ENCODE measurements around the gene CDK6. TPM values are rescaled to one million over a fixed set of nuclear protein-coding genes. Genes with fewer than 3 reads are reported as not detected.

Gene CDK6
- total and polyA plus RNA-seq, 2 experiments from 2014 or later, result 28.7 to 81.6 TPM

DNA sequence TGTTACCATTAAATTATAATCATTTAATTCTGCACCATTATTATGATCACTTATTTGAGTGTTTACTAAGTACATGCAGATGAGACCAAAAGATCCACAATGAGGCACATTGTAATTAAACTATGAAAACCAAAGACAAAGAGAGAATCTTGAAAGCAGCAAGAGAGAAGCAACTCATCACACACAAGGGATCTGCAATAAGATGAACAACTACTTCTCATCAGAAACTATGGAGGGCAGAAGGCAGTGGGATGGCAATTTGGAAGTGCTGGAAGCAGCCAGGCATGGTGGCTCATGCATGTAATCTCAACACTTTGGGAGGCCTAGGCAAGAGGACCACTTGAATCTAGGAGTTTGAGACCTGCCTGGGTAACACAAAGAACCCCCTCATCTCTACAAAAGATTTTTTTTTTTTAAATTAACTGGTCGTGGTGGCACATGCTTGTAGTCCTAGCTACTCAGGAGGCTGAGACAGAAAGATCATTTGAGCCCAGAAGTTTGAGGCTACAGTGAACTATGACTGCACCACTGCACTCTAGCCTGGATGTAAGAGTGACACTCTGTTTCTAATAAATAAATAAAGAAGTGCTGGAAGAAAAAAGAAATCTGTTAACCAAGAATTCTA is 47.7 kb downstream of the CDK6 start:
- TF ChIP-seq, protein P1, sequence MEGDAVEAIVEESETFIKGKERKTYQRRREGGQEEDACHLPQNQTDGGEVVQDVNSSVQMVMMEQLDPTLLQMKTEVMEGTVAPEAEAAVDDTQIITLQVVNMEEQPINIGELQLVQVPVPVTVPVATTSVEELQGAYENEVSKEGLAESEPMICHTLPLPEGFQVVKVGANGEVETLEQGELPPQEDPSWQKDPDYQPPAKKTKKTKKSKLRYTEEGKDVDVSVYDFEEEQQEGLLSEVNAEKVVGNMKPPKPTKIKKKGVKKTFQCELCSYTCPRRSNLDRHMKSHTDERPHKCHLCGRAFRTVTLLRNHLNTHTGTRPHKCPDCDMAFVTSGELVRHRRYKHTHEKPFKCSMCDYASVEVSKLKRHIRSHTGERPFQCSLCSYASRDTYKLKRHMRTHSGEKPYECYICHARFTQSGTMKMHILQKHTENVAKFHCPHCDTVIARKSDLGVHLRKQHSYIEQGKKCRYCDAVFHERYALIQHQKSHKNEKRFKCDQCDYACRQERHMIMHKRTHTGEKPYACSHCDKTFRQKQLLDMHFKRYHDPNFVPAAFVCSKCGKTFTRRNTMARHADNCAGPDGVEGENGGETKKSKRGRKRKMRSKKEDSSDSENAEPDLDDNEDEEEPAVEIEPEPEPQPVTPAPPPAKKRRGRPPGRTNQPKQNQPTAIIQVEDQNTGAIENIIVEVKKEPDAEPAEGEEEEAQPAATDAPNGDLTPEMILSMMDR (IDR thresholded peaks at IDR 0.05; ENCODE audit: low read depth, low read length), result no peak
- Histone ChIP-seq H3K36me3 (no peaks in the 10 kb centered on the region), H3K4me1 (ENCODE audit: low read depth) (peaks cover 13% of the 10 kb centered on the region)

DNA sequence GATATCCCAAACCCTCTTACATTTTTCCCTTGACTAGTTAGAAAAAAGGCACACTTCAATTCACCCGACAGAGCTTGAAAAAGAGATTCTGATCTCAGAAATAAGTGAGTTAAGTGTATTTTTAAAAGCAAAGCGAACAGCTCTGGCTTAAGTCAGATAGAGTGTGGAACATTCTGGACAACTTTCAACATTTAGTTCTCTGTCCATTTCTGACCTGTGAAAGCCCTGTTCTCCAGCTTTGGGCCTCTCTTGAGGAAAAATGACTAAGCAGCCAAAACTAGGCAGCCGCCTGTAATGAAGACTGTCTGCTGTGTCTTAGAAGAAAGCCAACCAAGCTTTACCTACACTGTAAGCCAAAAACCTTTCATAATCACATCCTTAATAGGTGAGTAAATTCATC is 50.5 kb downstream of the CDK6 start:
- DNase-seq (ENCODE audit: low read depth in 1 of 2, low spot score in 1 of 2), result peak in 1 of 2 donors; percentile 81
- peak overlapping the region; percentile 73 for H3K27ac ChIP-seq
- no peaks in the 10 kb centered on the region for H3K36me3 ChIP-seq
- H3K4me1 ChIP-seq (ENCODE audit: low read depth), result peaks cover 13% of the 10 kb centered on the region
- TF ChIP-seq, protein P1 (IDR thresholded peaks at IDR 0.05; ENCODE audit: low read depth, low read length), result no peak
- H3K4me3 ChIP-seq, result no peak overlapping the region
- H3K27me3 ChIP-seq, result no peaks in the 10 kb centered on the region
- H3K9me3 ChIP-seq (ENCODE audit: low read depth), result no peaks in the 10 kb centered on the region

More for the DNA sequence above, 47.7 kb downstream of the CDK6 start:
- no peak for DNase-seq (ENCODE audit: low read depth in 1 of 2, low spot score in 1 of 2)
- Histone ChIP-seq H3K9me3 (ENCODE audit: low read depth) (no peaks in the 10 kb centered on the region), H3K4me3 (no peak overlapping the region), H3K27me3 (no peaks in the 10 kb centered on the region), H3K27ac (no peak overlapping the region)

DNA sequence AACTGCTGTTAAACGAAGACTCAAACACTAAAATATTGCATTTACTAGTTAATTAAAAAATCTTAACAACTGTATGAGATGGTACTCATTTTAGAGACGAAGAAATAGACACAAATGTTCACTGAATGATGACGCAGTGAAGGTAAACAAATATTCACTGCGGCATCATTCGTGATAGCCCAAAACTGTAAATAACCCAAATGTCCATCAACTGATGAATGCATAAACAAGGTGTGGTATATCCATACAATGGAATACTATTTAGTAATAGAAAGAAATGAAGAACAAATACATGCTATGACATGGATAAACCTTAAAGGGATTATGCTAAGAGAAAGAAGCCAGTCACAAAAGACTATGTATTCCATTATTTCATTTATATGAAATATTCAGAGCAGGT is 51.4 kb downstream of the CDK6 start:
- TF ChIP-seq, protein P1 (IDR thresholded peaks at IDR 0.05; ENCODE audit: low read depth, low read length), result no peak
- no peaks in the 10 kb centered on the region for H3K9me3 ChIP-seq (ENCODE audit: low read depth)
- no peak for DNase-seq (ENCODE audit: low read depth in 1 of 2, low spot score in 1 of 2)
- no peak overlapping the region for H3K27ac ChIP-seq
- H3K36me3 ChIP-seq, result no peaks in the 10 kb centered on the region
- peaks cover 13% of the 10 kb centered on the region for H3K4me1 ChIP-seq (ENCODE audit: low read depth)
- no peak overlapping the region for H3K4me3 ChIP-seq
- H3K27me3 ChIP-seq, result no peaks in the 10 kb centered on the region

DNA sequence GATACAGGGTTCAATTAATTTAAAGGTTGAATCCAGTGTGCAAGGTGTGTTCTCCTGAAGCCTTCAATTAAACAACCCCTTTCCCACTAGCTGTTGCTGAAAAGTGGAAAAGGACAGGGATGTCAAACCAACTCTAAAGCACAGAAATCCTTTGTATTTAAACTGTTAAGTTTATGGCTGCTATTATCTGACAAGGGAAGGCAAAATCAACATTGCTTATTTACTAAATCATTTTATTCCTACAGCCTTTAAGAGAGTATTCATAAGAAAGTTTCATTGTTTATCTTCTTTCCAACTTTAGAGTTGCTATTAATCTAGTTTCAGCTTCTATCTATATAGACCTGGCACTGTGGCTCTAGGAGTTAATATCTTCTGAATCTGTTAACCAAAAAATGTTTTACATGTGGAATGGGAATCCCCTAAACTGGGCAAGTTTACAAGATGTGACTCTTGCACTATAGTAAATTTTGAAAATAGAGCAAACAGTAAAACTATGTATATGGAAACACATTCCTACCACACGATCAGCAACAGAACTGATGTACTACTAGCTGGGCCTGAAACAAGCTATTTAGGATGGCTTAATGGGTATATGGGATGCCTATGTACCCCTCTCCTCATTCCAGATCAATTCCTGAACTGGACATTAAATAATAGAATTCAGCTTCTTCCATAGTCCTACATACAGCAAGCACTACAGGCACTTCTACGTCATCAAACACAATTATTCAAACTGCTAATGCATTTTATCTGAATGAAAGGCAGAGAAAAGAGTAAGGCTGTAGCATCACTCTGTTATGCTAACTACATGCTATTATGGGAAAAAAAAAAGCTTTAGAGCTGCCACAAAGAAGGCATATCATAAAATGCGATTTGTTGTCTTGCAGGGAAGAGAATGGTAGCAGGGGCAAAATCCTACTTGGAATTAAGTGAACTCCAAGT is 52.8 kb downstream of the CDK6 start:
- Histone ChIP-seq H3K36me3 (no peaks in the 10 kb centered on the region), H3K4me1 (ENCODE audit: low read depth) (peaks cover 13% of the 10 kb centered on the region), H3K27me3 (no peaks in the 10 kb centered on the region), H3K27ac (no peak overlapping the region), H3K4me3 (no peak overlapping the region), H3K9me3 (ENCODE audit: low read depth) (no peaks in the 10 kb centered on the region)
- no peak for DNase-seq (ENCODE audit: low read depth in 1 of 2, low spot score in 1 of 2)
- TF ChIP-seq, protein P1 (IDR thresholded peaks at IDR 0.05; ENCODE audit: low read depth, low read length), result no peak

DNA sequence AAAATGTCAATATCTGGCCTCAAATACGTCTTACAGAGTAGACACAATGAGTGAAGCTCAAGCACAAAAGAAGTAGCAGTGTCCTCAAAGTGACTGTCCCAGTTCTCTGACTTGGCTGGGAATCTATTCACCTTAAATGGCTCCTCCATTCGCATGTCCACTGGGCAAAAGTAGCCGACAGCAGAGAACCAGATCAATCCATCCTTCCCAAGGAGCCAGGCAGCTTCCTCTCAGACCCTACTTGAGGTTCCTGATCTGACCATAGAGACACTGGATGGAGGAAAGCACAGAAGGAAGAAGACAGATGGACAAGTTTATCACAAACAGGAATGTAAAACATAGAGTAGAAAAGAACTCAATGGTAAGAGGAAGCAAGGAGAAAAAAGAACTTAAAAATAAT is 53.5 kb downstream of the CDK6 start:
- DNase-seq (ENCODE audit: low read depth in 1 of 2, low spot score in 1 of 2), result no peak
- peaks cover 13% of the 10 kb centered on the region for H3K4me1 ChIP-seq (ENCODE audit: low read depth)
- no peak overlapping the region for H3K27ac ChIP-seq
- no peak overlapping the region for H3K4me3 ChIP-seq
- H3K9me3 ChIP-seq (ENCODE audit: low read depth), result no peaks in the 10 kb centered on the region
- no peaks in the 10 kb centered on the region for H3K36me3 ChIP-seq
- TF ChIP-seq, protein P1 (IDR thresholded peaks at IDR 0.05; ENCODE audit: low read depth, low read length), result no peak
- no peaks in the 10 kb centered on the region for H3K27me3 ChIP-seq
